H1 (cell line): ENCODE results near the gene RPL32. TPM values are rescaled to one million over a fixed set of nuclear protein-coding genes. Genes with fewer than 3 reads are reported as not detected.

Experiments used
- CBX8 ChIP-seq: fragments of 300-800, 300-1000 bp; sonication (generic); IDR thresholded peaks from 2 replicates; pipeline ENCODE4 v1.7.1; 2016; ENCODE audit warnings: low read depth, low read length, borderline replicate concordance
- EZH2 ChIP-seq: fragments of 200-600 bp; sonication (generic); IDR thresholded peaks from 2 replicates; pipeline ENCODE4 v1.7.1; 2012; ENCODE audit warnings: low read depth, mild to moderate bottlenecking, moderate library complexity, low read length, inconsistent platforms; ENCODE audit not compliant: severe bottlenecking
- HDAC2 ChIP-seq, 2 experiments: fragments of 300-600 bp in 1 of 2; sonication (generic) in 1 of 2; IDR thresholded peaks; 2 replicates each; pipeline ENCODE4 v1.6.1; 2011 to 2012; ENCODE audit warnings: low read depth in 2 of 2, low read length in 2 of 2, mild to moderate bottlenecking in 2 of 2, moderate library complexity in 2 of 2, borderline replicate concordance in 1 of 2, inconsistent platforms in 1 of 2
- PHF8 ChIP-seq: fragments of 200-600 bp; sonication (generic); conservative IDR thresholded peaks from 2 replicates; pipeline ENCODE4 v1.7.1; 2012; ENCODE audit warnings: low read depth, mild to moderate bottlenecking, inconsistent platforms, low read length, moderate library complexity
- POLR2AphosphoS5 ChIP-seq: IDR thresholded peaks from 2 replicates; pipeline ENCODE4 v1.6.1; 2011; ENCODE audit warnings: low read depth, low read length
- RAD21 ChIP-seq, 2 experiments: IDR thresholded peaks in 1 of 2; conservative IDR thresholded peaks in 1 of 2; 2 replicates each; pipeline ENCODE4 v1.6.1; 2011; ENCODE audit warnings: low read depth in 2 of 2, low read length in 2 of 2, improper control_type of control experiment in 1 of 2, inconsistent platforms in 1 of 2, mild to moderate bottlenecking in 1 of 2, moderate library complexity in 1 of 2
- TAF7 ChIP-seq: optimal IDR thresholded peaks from 2 replicates; pipeline ENCODE3; 2011; ENCODE audit warnings: low read depth, mild to moderate bottlenecking, inconsistent platforms, low read length, moderate library complexity, borderline replicate concordance
- polyA plus RNA-seq, 7 experiments: library from polyadenylated mRNA; depleted of rRNA in 3 of 7; stranded (reverse) in 5 of 7; unstranded in 2 of 7; fragments of >200 nt in 5 of 7; fragments of 200-250 nt in 2 of 7; gene quantifications; 1 replicate in 5 of 7; 2 replicates in 1 of 7; 4 replicates in 1 of 7; pipeline versions ENCODE4 v1.2.1 to v1.2.3, GENCODE V29; 2011 to 2013; ENCODE audit warnings: missing spikeins in 2 of 7, mixed read lengths in 2 of 7
- total RNA-seq: library from RNA; stranded (reverse); fragmentation: NEBNext Ultra II Directional; extraction: Animal tissue kit (Norgen Biotek cat#: 25700); gene quantifications from 2 replicates; pipeline ENCODE4 v1.2.1, GENCODE V29; 2021
- TF ChIP-seq, protein P1 (sequence below): IDR thresholded peaks from 2 replicates; pipeline ENCODE4 v1.6.1; 2011; ENCODE audit warnings: low read length, improper control_type of control experiment

The RPL32 gene
- total and polyA plus RNA-seq, 2 of the 8 experiments (the other 6 are each of a cell fraction or from before 2014, with no cell fraction given): 1,443 to 2,043 TPM

GRCh38 chr3:12809001-12809400 is 32.4 kb downstream of the RPL32 start (continued):
- TF ChIP-seq HDAC2 (IDR thresholded peaks at IDR 0.05; ENCODE audit: borderline replicate concordance in 1 of 2, low read depth in 2 of 2, low read length in 2 of 2) (no peak), PHF8 (no peak), TAF7 (no peak), POLR2AphosphoS5 (no peak), CBX8 (no peak), RAD21 (IDR thresholded peaks at IDR 0.05 in 1 of 2, conservative IDR thresholded peaks at IDR 0.05 in 1 of 2; ENCODE audit: low read depth in 2 of 2, low read length in 2 of 2) (no peak), EZH2 (no peak)
- TF ChIP-seq, protein P1, sequence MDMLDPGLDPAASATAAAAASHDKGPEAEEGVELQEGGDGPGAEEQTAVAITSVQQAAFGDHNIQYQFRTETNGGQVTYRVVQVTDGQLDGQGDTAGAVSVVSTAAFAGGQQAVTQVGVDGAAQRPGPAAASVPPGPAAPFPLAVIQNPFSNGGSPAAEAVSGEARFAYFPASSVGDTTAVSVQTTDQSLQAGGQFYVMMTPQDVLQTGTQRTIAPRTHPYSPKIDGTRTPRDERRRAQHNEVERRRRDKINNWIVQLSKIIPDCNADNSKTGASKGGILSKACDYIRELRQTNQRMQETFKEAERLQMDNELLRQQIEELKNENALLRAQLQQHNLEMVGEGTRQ: no peak
- TF ChIP-seq, all 59 proteins: peak for 0
